Mesendoderm (in vitro differentiated cells): Measurements from ENCODE around the gene WDR59.

ENCODE experiments used
- DNase-seq: peaks from one replicate; pipeline ENCODE4 v3.0.0; 2013
- H2AK5ac ChIP-seq: 2 replicates; pipeline ENCODE4 v1.6.1; 2013; ENCODE audit warnings: low read length, inconsistent platforms
- H2BK120ac ChIP-seq: 2 replicates; pipeline ENCODE4 v1.6.1; 2013; ENCODE audit warnings: low read depth, mild to moderate bottlenecking, low read length, moderate library complexity, mixed read lengths
- H2BK15ac ChIP-seq: replicated peaks from 2 replicates; pipeline ENCODE4 v1.6.1; 2013; ENCODE audit warnings: low read depth, mild to moderate bottlenecking, moderate library complexity
- H2BK5ac ChIP-seq: 2 replicates; pipeline ENCODE4 v1.6.1; 2013; ENCODE audit warnings: low read length, inconsistent platforms
- H3K18ac ChIP-seq: 2 replicates; pipeline ENCODE4 v1.6.1; 2013; ENCODE audit warnings: mild to moderate bottlenecking, low read length, mixed read lengths
- H3K23ac ChIP-seq: one replicate; pipeline ENCODE4 v1.6.1; 2013; ENCODE audit warnings: low read length
- H3K27ac ChIP-seq: 2 replicates; pipeline ENCODE4 v1.5.1; 2013; ENCODE audit warnings: low read depth, mild to moderate bottlenecking, inconsistent platforms, low read length, moderate library complexity
- H3K27me3 ChIP-seq: 2 replicates; pipeline ENCODE4 v1.6.1; 2013; ENCODE audit warnings: low read length, control low read depth, mild to moderate bottlenecking, inconsistent platforms; ENCODE audit not compliant: insufficient read depth, poor library complexity
- H3K36me3 ChIP-seq: 2 replicates; pipeline ENCODE4 v1.6.1; 2013; ENCODE audit warnings: low read length, inconsistent platforms; ENCODE audit not compliant: control insufficient read depth, insufficient read depth
- H3K4ac ChIP-seq: one replicate; pipeline ENCODE4 v1.6.1; 2013; ENCODE audit warnings: low read depth, mild to moderate bottlenecking, low read length, moderate library complexity
- H3K4me1 ChIP-seq: 2 replicates; pipeline ENCODE4 v1.6.1; 2013; ENCODE audit warnings: low read depth, low read length, inconsistent platforms; ENCODE audit not compliant: control insufficient read depth
- H3K4me2 ChIP-seq: 2 replicates; pipeline ENCODE4 v1.6.1; 2013; ENCODE audit warnings: low read length
- H3K4me3 ChIP-seq: 2 replicates; pipeline ENCODE4 v1.5.1; 2013; ENCODE audit warnings: mild to moderate bottlenecking, low read length
- H3K56ac ChIP-seq: one replicate; pipeline ENCODE4 v1.6.1; 2013; ENCODE audit warnings: low read length
- H3K79me1 ChIP-seq: 2 replicates; pipeline ENCODE4 v1.6.1; 2013; ENCODE audit warnings: low read length, inconsistent platforms
- H3K79me2 ChIP-seq: 2 replicates; pipeline ENCODE4 v1.6.1; 2013; ENCODE audit warnings: mild to moderate bottlenecking, low read length; ENCODE audit not compliant: control insufficient read depth, insufficient read depth
- H3K9ac ChIP-seq: 2 replicates; pipeline ENCODE4 v1.6.1; 2013; ENCODE audit warnings: low read length, inconsistent platforms
- H4K5ac ChIP-seq: one replicate; pipeline ENCODE4 v1.6.1; 2013; ENCODE audit warnings: low read length
- H4K8ac ChIP-seq: one replicate; pipeline ENCODE4 v1.6.1; 2013; ENCODE audit warnings: low read depth, mild to moderate bottlenecking, control low read depth, low read length, moderate library complexity
- WGBS: extraction: QIAGEN DNeasy Blood & Tissue Kit; methylation state at CpG from one replicate; pipeline ENCODE4 v1.1.7; 2013; ENCODE audit warnings: low lambda C conversion rate, missing lambda C conversion rate; ENCODE audit not compliant: insufficient coverage; ENCODE audit errors: extremely low coverage; 5-methylcytosine and 5-hydroxymethylcytosine counted together

WDR59 gene

DNA sequence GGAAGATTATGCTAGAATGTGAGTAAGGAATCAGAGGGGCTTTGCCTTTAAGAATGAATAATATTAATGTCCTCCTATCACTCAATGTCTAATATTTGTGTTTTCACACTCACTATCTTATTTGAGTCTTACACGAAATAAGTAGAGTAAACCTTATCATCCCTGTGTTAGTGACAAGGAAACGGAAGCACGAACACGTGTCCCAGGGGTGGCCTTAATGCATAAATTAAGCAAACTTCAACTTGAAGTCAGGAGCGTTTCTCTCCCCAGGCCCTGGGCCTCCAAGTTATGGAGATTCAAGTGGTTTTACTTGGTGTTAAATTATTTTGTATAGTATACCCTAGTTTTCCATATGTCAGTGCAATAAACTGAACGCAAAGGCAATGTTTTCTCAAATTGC lies 96.0 kb downstream of the WDR59 start:
- H2BK120ac ChIP-seq, result no peak overlapping the region
- H2AK5ac ChIP-seq, result no peak overlapping the region
- H3K79me2 ChIP-seq, result no peaks in the 10 kb centered on the region
- H3K4me2 ChIP-seq, result no peak overlapping the region
- no peak overlapping the region for H2BK15ac ChIP-seq
- H3K27ac ChIP-seq, result no peak overlapping the region
- H2BK5ac ChIP-seq, result no peak overlapping the region
- peaks cover 10% of the 10 kb centered on the region for H3K36me3 ChIP-seq
- no peak overlapping the region for H3K9ac ChIP-seq
- H3K27me3 ChIP-seq, result no peaks in the 10 kb centered on the region
- H4K8ac ChIP-seq, result no peak overlapping the region
- no peak for DNase-seq
- H3K56ac ChIP-seq, result no peak overlapping the region
- H3K4me3 ChIP-seq, result no peak overlapping the region
- H4K5ac ChIP-seq, result no peak overlapping the region
- H3K4me1 ChIP-seq, result no peaks in the 10 kb centered on the region
- no peak overlapping the region for H3K4ac ChIP-seq
- no peak overlapping the region for H3K18ac ChIP-seq
- no peaks in the 10 kb centered on the region for H3K79me1 ChIP-seq
- no peak overlapping the region for H3K23ac ChIP-seq
- WGBS, result no CpG with 5 or more reads among the region's 6 CpGs

DNA sequence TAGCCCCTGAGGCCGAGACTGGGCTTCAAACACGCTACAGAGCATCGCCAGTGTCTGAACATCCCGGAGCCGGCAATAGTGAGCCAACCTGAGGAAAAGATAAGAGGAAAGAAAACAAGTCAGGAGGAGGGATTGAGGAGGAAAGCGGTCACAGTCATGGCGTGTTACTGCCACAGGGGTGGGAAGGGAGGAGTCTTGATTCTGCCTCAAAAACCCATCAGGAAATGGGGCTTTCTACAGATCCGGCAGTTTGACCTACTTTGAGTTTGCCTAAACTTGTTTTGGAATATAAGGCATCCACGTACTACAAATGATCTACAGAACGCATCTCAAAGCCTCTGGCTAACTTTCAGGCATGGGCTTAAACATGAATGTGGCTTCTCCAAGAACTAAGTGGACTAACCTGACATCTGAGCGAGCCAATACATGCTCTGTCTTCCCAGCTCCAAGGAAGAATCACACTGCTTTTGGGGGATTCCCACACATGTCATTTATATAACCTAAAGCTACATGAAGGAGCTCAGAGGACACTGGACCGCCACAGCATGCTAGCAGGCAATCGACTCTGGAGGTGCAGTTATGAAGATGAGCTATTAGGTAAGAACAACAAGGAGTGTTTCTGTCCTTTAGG lies 96.6 kb downstream of the WDR59 start:
- H3K9ac ChIP-seq, result no peak overlapping the region
- H4K8ac ChIP-seq, result no peak overlapping the region
- no peak for DNase-seq
- H3K79me2 ChIP-seq, result no peaks in the 10 kb centered on the region
- H3K4me3 ChIP-seq, result no peak overlapping the region
- H2AK5ac ChIP-seq, result no peak overlapping the region
- no CpG with 5 or more reads among the region's 13 CpGs for WGBS
- H4K5ac ChIP-seq, result no peak overlapping the region
- no peak overlapping the region for H2BK5ac ChIP-seq
- no peak overlapping the region for H3K23ac ChIP-seq
- H2BK120ac ChIP-seq, result no peak overlapping the region
- peaks cover 13% of the 10 kb centered on the region for H3K36me3 ChIP-seq
- no peaks in the 10 kb centered on the region for H3K79me1 ChIP-seq
- H3K4ac ChIP-seq, result no peak overlapping the region
- no peak overlapping the region for H3K4me2 ChIP-seq
- no peak overlapping the region for H2BK15ac ChIP-seq
- no peak overlapping the region for H3K27ac ChIP-seq
- H3K18ac ChIP-seq, result no peak overlapping the region
- H3K27me3 ChIP-seq, result no peaks in the 10 kb centered on the region
- no peak overlapping the region for H3K56ac ChIP-seq
- no peaks in the 10 kb centered on the region for H3K4me1 ChIP-seq

DNA sequence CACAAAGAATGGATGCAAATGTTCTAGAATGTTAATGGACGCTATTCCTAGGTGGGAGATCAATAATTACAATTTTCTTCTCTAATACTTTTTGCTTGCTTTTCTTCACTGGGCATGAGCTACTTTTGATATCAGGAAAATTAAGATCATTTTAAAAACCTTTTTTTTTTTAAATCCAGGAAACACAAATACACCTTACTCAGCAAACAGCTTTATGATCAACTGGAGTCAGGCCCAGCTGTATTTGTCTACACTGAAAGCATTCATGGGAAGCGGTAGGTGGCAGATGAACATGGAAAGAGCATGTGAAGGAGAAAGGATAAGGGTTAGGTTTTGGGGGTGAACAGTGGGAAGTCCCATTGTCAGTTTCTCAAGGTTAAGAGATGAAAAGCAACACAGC lies 97.8 kb downstream of the WDR59 start:
- Histone ChIP-seq H2BK120ac (no peak overlapping the region), H3K4me3 (no peak overlapping the region), H2BK5ac (no peak overlapping the region), H3K18ac (no peak overlapping the region), H3K4me1 (no peaks in the 10 kb centered on the region), H3K27ac (no peak overlapping the region), H3K79me1 (no peaks in the 10 kb centered on the region), H3K4ac (no peak overlapping the region), H3K56ac (no peak overlapping the region), H3K9ac (no peak overlapping the region), H3K36me3 (peaks cover 7% of the 10 kb centered on the region), H2AK5ac (no peak overlapping the region), H3K79me2 (no peaks in the 10 kb centered on the region), H3K4me2 (no peak overlapping the region), H2BK15ac (no peak overlapping the region), H4K8ac (no peak overlapping the region), H3K27me3 (no peaks in the 10 kb centered on the region), H4K5ac (no peak overlapping the region), H3K23ac (no peak overlapping the region)
- DNase-seq, result no peak
- WGBS, result no CpG with 5 or more reads among the region's 2 CpGs

DNA sequence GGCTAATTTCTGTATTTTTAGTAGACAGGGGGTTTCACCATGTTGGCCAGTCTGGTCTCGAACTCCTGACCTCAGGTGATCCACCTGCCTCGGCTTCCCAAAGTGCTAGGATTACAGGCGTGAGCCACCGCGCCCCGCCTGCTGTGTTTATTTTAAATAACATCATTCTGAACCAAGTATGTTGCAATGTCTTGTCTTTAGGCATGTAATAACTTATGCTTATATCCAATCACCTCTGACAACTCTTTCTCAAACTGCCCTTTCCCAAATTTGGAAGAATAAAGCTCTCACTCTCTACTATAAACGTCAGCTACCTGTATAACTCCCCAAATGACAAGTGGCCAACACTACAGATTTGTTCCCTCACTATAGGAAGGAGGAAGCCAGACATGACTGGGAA lies 107.2 kb downstream of the WDR59 start:
- Histone ChIP-seq H3K4me3 (no peak overlapping the region), H2BK5ac (no peak overlapping the region), H3K9ac (no peak overlapping the region), H4K5ac (no peak overlapping the region), H3K79me2 (no peaks in the 10 kb centered on the region), H3K27ac (no peak overlapping the region), H3K4me1 (no peaks in the 10 kb centered on the region), H3K27me3 (no peaks in the 10 kb centered on the region), H2BK120ac (no peak overlapping the region), H2BK15ac (no peak overlapping the region), H3K56ac (no peak overlapping the region), H3K36me3 (peaks cover 2% of the 10 kb centered on the region), H2AK5ac (no peak overlapping the region), H3K23ac (no peak overlapping the region), H3K4ac (no peak overlapping the region), H3K18ac (no peak overlapping the region), H3K79me1 (no peaks in the 10 kb centered on the region), H4K8ac (no peak overlapping the region), H3K4me2 (no peak overlapping the region)
- no CpG with 5 or more reads among the region's 7 CpGs for WGBS
- DNase-seq, result no peak

DNA sequence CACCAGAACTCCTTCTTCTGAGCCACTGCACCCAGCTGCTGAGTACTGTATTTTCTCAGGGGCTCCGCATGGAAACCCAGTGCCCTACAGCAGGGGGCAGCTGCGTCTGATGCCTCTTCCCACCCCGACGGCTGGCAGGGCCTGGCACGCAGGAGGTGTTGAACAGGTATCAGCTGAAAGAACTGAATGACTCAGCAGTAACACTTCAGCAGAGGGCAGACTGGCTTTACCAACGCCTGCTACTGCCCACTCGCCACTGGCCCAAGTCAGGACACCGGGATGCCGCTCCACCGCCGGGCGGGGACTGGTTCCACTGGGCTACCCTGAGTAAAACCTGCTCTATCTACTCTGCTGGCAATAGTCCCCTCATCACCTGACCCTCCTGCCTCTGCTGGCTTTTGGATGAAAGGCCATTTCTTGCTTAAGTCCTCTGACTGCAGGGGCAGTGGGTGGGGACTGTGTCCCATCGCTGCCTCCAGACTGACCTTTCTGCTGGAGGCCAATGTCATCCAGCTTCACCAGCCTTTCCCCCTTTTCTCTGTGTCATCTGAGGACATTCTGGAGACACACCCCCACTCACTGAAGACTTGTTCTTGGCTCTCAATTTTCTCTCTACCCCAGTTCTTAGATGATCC lies 109.9 kb downstream of the WDR59 start:
- no peak overlapping the region for H3K4me3 ChIP-seq
- H3K4ac ChIP-seq, result no peak overlapping the region
- H3K23ac ChIP-seq, result no peak overlapping the region
- H2BK120ac ChIP-seq, result no peak overlapping the region
- no peak overlapping the region for H3K56ac ChIP-seq
- H2BK15ac ChIP-seq, result no peak overlapping the region
- no peak for DNase-seq
- no peak overlapping the region for H3K9ac ChIP-seq
- no peak overlapping the region for H2AK5ac ChIP-seq
- no peak overlapping the region for H4K8ac ChIP-seq
- no peak overlapping the region for H2BK5ac ChIP-seq
- peak overlapping the region; percentile 34 for H3K27ac ChIP-seq
- no peaks in the 10 kb centered on the region for H3K79me1 ChIP-seq
- no peaks in the 10 kb centered on the region for H3K79me2 ChIP-seq
- H3K36me3 ChIP-seq, result peaks cover 2% of the 10 kb centered on the region
- no peak overlapping the region for H3K4me2 ChIP-seq
- no CpG with 5 or more reads among the region's 13 CpGs for WGBS
- H3K27me3 ChIP-seq, result no peaks in the 10 kb centered on the region
- H3K4me1 ChIP-seq, result no peaks in the 10 kb centered on the region
- no peak overlapping the region for H3K18ac ChIP-seq
- H4K5ac ChIP-seq, result no peak overlapping the region

DNA sequence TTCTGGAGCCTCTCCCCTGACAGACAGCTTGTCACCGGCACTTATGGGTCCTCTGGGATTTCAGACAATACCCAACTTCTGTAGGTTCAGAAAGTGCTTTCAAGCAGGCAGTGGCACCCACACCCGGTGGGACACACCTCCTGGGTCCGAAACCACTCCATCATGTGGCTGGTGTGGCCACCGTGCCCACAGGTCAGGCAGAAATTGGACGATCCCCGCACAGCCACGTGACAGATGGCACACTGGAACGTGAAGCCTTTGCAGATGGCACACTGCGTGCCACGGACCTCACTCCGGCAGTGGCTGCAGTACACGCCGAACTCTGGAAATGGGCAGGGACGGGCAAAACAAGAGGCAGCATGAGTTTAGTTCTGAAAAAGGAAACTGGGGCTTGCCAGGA lies 110.8 kb downstream of the WDR59 start:
- H3K4ac ChIP-seq, result no peak overlapping the region
- no peak overlapping the region for H4K5ac ChIP-seq
- H2BK5ac ChIP-seq, result no peak overlapping the region
- H3K18ac ChIP-seq, result no peak overlapping the region
- H3K36me3 ChIP-seq, result peaks cover 2% of the 10 kb centered on the region
- H3K27ac ChIP-seq, result no peak overlapping the region
- no CpG with 5 or more reads among the region's 14 CpGs for WGBS
- no peak overlapping the region for H3K23ac ChIP-seq
- H3K9ac ChIP-seq, result no peak overlapping the region
- no peaks in the 10 kb centered on the region for H3K4me1 ChIP-seq
- H3K4me2 ChIP-seq, result no peak overlapping the region
- no peak overlapping the region for H2AK5ac ChIP-seq
- no peak overlapping the region for H3K4me3 ChIP-seq
- H4K8ac ChIP-seq, result no peak overlapping the region
- H3K79me2 ChIP-seq, result no peaks in the 10 kb centered on the region
- no peak overlapping the region for H2BK120ac ChIP-seq
- DNase-seq, result no peak
- no peaks in the 10 kb centered on the region for H3K79me1 ChIP-seq
- no peaks in the 10 kb centered on the region for H3K27me3 ChIP-seq
- no peak overlapping the region for H3K56ac ChIP-seq
- no peak overlapping the region for H2BK15ac ChIP-seq
